Body of pancreas (tissue), 4 donors: Measurements from ENCODE around the gene RPL37. TPM values are rescaled to one million over a fixed set of nuclear protein-coding genes. Genes with fewer than 3 reads are reported as not detected.

Experiments
- ATAC-seq: fragments of 150-250 bp; one replicate; pipeline ENCODE4 v1.9.1; 2016
- DNase-seq, 4 donors: peaks; one replicate each; pipeline ENCODE4 v3.0.0-alpha.2; 2019
- H3K27ac ChIP-seq, 4 donors: fragments of 200-600 bp; sonication (generic); 1 replicate in 3 of 4; 2 replicates in 1 of 4; pipeline versions ENCODE4 v1.5.1 to v1.6.1; 2016 to 2019; ENCODE audit warnings: mild to moderate bottlenecking in 1 of 4, mixed read lengths in 1 of 4, moderate library complexity in 1 of 4
- H3K27me3 ChIP-seq, 2 donors: fragments of 200-600 bp; sonication (generic); one replicate each; pipeline ENCODE4 v1.6.0; 2016; ENCODE audit warnings: mild to moderate bottlenecking in 1 of 2
- H3K36me3 ChIP-seq, 2 donors: fragments of 200-600 bp; sonication (generic); replicated peaks in 1 of 2; 2 replicates each; pipeline ENCODE4 v1.5.1; 2016; ENCODE audit warnings: low read depth in 2 of 2; ENCODE audit not compliant: insufficient read depth in 1 of 2
- H3K4me1 ChIP-seq: fragments of 200-600 bp; sonication (generic); one replicate; pipeline ENCODE4 v1.6.0; 2016
- H3K4me3 ChIP-seq, 2 donors: fragments of 200-600 bp; sonication (generic); 1 replicate in 1 of 2; 2 replicates in 1 of 2; pipeline ENCODE4 v1.5.1; 2016 to 2019
- H3K9me3 ChIP-seq, 3 donors: fragments of 200-600 bp; sonication (generic); 1 replicate in 2 of 3; 2 replicates in 1 of 3; pipeline ENCODE4 v1.5.1; 2016
- POLR2A ChIP-seq, 3 donors: fragments of 450-650 bp; IDR thresholded peaks; one replicate each; pipeline ENCODE4 v1.6.1; 2016; ENCODE audit warnings: antibody characterized with exemption in 3 of 3, mild to moderate bottlenecking in 2 of 3
- WGBS, 2 donors: methylation state at CpG; one replicate each; pipeline ENCODE4 v1.1.5; 2017; 5-methylcytosine and 5-hydroxymethylcytosine counted together
- intact Hi-C: fragments of 100-400 bp; cut with DNase I; formaldehyde crosslinking; loops from one replicate; pipeline ENCODE4 v1.15.1; 2023
- small RNA-seq: library from RNA; depleted of rRNA; stranded (forward); fragments of <200 nt; gene quantifications from one replicate; pipeline ENCODE3, GENCODE V24; 2016
- total RNA-seq, 2 donors: library from RNA; depleted of rRNA; stranded (reverse); fragments of >200 nt; gene quantifications; one replicate each; pipeline ENCODE4 v1.1.0, GENCODE V29; 2016
- TF ChIP-seq, protein P1 (sequence below), 7 experiments: fragments of 450-650 bp in 4 of 7; fragments of 200-600 bp in 3 of 7; sonication (generic) in 3 of 7; IDR thresholded peaks; one replicate each; pipeline ENCODE4 v1.5.1; 2016 to 2019; ENCODE audit warnings: antibody characterized with exemption in 7 of 7

The RPL37 gene
- total RNA-seq, 2 donors from 2014 or later = 126 to 256 TPM

DNA sequence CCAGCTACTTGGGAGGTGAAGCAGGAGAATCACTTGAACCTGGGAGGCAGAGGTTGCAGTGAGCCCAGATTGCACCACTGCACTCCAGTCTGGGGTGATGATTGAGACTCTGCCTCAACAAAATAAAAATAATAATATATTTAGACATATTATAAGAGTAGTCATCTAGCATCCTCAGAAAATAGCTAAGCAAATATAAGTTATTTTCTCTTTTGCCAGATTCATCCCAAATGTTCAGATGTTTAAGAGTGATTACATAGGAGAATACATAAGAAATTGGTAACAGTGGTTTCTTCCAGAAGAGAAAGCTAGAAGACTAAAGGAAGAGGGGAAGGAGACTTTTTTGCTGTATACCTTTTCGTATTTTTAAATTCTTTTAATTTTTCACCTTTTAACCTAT is 56.9 kb downstream of the RPL37 start:
- Histone ChIP-seq H3K4me1 (peaks cover 23% of the 10 kb centered on the region), H3K4me3 (no peak overlapping the region), H3K27me3 (no peaks in the 10 kb centered on the region), H3K36me3 (peaks cover 0 to 10% of the 10 kb centered on the region in 2 donors), H3K27ac (no peak overlapping the region), H3K9me3 (no peaks in the 10 kb centered on the region)
- ATAC-seq (no peak), DNase-seq (no peak)
- 93 to 95% methylated on average over 1 of the region's 1 CpG for WGBS, 2 donors
- TF ChIP-seq, protein P1, sequence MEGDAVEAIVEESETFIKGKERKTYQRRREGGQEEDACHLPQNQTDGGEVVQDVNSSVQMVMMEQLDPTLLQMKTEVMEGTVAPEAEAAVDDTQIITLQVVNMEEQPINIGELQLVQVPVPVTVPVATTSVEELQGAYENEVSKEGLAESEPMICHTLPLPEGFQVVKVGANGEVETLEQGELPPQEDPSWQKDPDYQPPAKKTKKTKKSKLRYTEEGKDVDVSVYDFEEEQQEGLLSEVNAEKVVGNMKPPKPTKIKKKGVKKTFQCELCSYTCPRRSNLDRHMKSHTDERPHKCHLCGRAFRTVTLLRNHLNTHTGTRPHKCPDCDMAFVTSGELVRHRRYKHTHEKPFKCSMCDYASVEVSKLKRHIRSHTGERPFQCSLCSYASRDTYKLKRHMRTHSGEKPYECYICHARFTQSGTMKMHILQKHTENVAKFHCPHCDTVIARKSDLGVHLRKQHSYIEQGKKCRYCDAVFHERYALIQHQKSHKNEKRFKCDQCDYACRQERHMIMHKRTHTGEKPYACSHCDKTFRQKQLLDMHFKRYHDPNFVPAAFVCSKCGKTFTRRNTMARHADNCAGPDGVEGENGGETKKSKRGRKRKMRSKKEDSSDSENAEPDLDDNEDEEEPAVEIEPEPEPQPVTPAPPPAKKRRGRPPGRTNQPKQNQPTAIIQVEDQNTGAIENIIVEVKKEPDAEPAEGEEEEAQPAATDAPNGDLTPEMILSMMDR (IDR thresholded peaks at IDR 0.05) = no peak
- no peak for TF ChIP-seq POLR2A (IDR thresholded peaks at IDR 0.05)
- intact Hi-C loops = no loop called here

DNA sequence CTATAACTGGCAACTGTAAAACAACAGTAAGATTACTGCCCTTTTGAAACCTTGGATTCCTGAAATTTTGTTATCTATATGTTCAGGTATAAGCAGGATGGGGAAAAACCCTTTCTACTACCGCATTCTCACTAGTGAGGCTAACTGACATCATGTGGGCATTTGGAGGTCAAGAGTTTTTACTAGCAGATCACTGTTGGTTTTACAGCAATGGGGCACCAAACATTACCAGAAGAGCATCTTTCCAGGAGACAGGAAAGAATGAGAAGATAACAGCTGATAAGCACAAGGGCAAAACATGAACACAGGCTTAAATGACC is 58.4 kb downstream of the RPL37 start:
- H3K9me3 ChIP-seq = no peaks in the 10 kb centered on the region
- no peak for TF ChIP-seq POLR2A (IDR thresholded peaks at IDR 0.05)
- TF ChIP-seq, protein P1 (IDR thresholded peaks at IDR 0.05) = no peak
- intact Hi-C loops = no loop called here
- H3K4me1 ChIP-seq = peaks cover 17% of the 10 kb centered on the region
- ATAC-seq (no peak), DNase-seq (no peak)
- WGBS, 2 donors = 91 to 96% methylated on average over 1 of the region's 1 CpG
- peaks cover 0 to 10% of the 10 kb centered on the region in 2 donors for H3K36me3 ChIP-seq
- H3K27me3 ChIP-seq = no peaks in the 10 kb centered on the region
- H3K27ac ChIP-seq = peak overlapping the region in 1 of 4 donors; percentile 36
- no peak overlapping the region for H3K4me3 ChIP-seq

DNA sequence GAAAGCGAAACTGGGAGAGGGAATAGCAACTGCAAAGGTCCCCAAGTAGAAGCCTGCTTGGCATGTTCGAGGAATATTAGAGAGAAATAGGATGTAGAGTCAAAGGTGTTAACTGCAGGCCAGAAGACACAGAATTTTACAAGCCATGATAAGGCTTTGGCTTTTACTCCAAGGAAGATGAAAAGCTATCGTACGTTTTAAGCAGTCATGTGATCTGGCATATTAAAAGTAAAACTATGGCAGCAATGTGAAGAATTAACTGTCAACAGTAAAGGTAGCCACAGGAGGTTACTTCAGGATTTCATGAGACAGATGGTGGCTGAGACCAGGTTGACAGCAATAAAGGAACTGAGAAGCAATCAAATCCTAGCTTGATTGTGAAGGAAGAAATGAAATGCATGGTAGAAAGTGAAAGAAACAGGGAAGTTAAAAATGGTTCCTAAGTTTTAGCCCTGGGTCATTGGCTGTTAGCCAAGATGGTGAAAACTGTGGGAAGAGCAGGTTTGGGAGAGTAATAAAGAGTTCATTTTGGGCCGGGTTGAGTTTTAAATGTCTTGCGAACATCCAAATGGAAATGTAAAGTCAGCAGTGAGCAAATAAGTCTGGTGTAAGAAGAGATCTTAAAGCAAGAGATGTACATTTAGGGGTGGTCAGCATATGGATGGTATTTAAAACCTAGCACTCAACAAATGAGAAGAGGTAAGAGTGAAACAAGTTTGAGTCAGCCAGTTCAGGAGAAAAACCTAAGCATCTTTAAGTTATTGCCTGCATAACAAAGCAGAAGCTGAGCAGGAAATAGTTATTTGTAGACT is 59.0 kb downstream of the RPL37 start:
- no peaks in the 10 kb centered on the region for H3K27me3 ChIP-seq
- WGBS, 2 donors = 64 to 67% methylated on average over 6 of the region's 6 CpGs

More for the DNA sequence above, 59.0 kb downstream of the RPL37 start:
- Histone ChIP-seq H3K9me3 (no peaks in the 10 kb centered on the region), H3K4me3 (no peak overlapping the region), H3K4me1 (peaks cover 16% of the 10 kb centered on the region), H3K27ac (peak overlapping the region in 2 of 4 donors; percentile 36 to 37), H3K36me3 (peaks cover 0 to 13% of the 10 kb centered on the region in 2 donors)
- no peak for TF ChIP-seq POLR2A (IDR thresholded peaks at IDR 0.05)
- TF ChIP-seq, protein P1 (IDR thresholded peaks at IDR 0.05) = no peak
- DNase-seq (no peak), ATAC-seq (no peak)
- intact Hi-C loops = no loop called here

Small RNAs within 50 kb of the gene (small RNA-seq; reads per million reads assigned to genes)
- not detected for gene RF00191
- 53.3 reads per million, percentile 95 among the genes with 10 or more reads in this experiment for gene SNORD72

Other genes starting within 250 kb of the RPL37 start
- gene PTGER4, start 155.3 kb downstream of the RPL37 start, total RNA-seq = 10 to 100 TPM; 25.9 to 38.9 TPM
- 1 to 10 TPM; 2.3 to 9.3 TPM for gene TTC33, start 79.3 kb downstream of the RPL37 start, total RNA-seq
- gene PRKAA1, start 36.8 kb downstream of the RPL37 start, total RNA-seq = 10 to 100 TPM; 53.2 to 70.9 TPM
- gene CARD6, start 6.1 kb upstream of the RPL37 start, total RNA-seq = 1 to 10 TPM; 5.4 to 5.6 TPM
- gene C7, start 74.3 kb upstream of the RPL37 start, total RNA-seq = 100 to 1,000 TPM; 288 to 392 TPM
- not detected for gene MROH2B, start 236.1 kb upstream of the RPL37 start, total RNA-seq